Measurements from ENCODE around the gene ISM2. TPM values are rescaled to one million over a fixed set of nuclear protein-coding genes. Genes with fewer than 3 reads are reported as not detected.

Gene ISM2
- total and polyA plus RNA-seq, 2 of the 8 experiments (the other 6 are each of a cell fraction or from before 2014, with no cell fraction given), result 0.52 to 0.79 TPM

GRCh38 chr14:77424862-77425261 is 73.8 kb downstream of the ISM2 start:
- TF ChIP-seq TCF12 (IDR thresholded peaks at IDR 0.05; ENCODE audit: low read depth, low read length) (0 out of 2 replicates have a peak, but pooled peaks have one; percentile 29), MAX (IDR thresholded peaks at IDR 0.05) (no peak), POU5F1 (IDR thresholded peaks at IDR 0.05; ENCODE audit: low read depth, low read length) (0 out of 2 replicates have a peak, but pooled peaks have one; percentile 59)
- Histone ChIP-seq H4K20me1 (replicated peaks in 1 of 2; ENCODE audit: control insufficient read depth in 1 of 2, insufficient read depth in 2 of 2, low read length in 2 of 2) (no peaks in the 10 kb centered on the region), H4K91ac (replicated peaks; ENCODE audit: insufficient read length, low read length) (no peak overlapping the region), H2BK5ac (ENCODE audit: low read depth, low read length) (no peak overlapping the region), H3K4me2 (ENCODE audit: insufficient read depth in 1 of 2, low read depth in 2 of 2, low read length in 2 of 2) (peak overlapping the region; percentile 48 to 52), H2BK120ac (replicated peaks; ENCODE audit: low read depth, low read length) (no peak overlapping the region), H4K8ac (ENCODE audit: extremely low read depth, insufficient read depth, low read length) (no peak overlapping the region), H2AFZ (ENCODE audit: low read length) (no peak overlapping the region), H3K4ac (replicated peaks; ENCODE audit: insufficient read length, low read depth, low read length) (no peak overlapping the region), H2BK20ac (ENCODE audit: low read length) (no peak overlapping the region), H3K36me3 (ENCODE audit: control insufficient read depth in 2 of 4, insufficient read depth in 4 of 4, low read length in 3 of 4) (peaks cover 10 to 33% (median 25%) of the 10 kb centered on the region in 4 experiments), H3K56ac (replicated peaks; ENCODE audit: insufficient read length, low read depth, low read length) (no peak overlapping the region), H3K27ac (ENCODE audit: low read depth, low read length) (0 out of 2 replicates have a peak overlapping the region, but pooled peaks have one; percentile 9), H3K23me2 (ENCODE audit: low read depth, low read length) (no peaks in the 10 kb centered on the region), H3K4me1 (replicated peaks in 1 of 4; ENCODE audit: control insufficient read depth in 3 of 4, insufficient read depth in 4 of 4, low read length in 3 of 4) (peaks cover 2 to 8% (median 4%) of the 10 kb centered on the region in 4 experiments; a peak in 4 of 7 replicates), H4K5ac (ENCODE audit: insufficient read length, low read depth, low read length) (no peak overlapping the region), H3K27me3 (replicated peaks in 1 of 4; ENCODE audit: control insufficient read depth in 3 of 4, extremely low read depth in 1 of 4, insufficient read depth in 3 of 4, low read length in 3 of 4) (no peaks in the 10 kb centered on the region), H3K79me2 (ENCODE audit: control insufficient read depth in 1 of 2, insufficient read depth in 2 of 2, low read length in 2 of 2) (no peaks in the 10 kb centered on the region), H2BK15ac (ENCODE audit: low read length) (no peak overlapping the region), H3K18ac (ENCODE audit: extremely low read depth, low read length) (no peak overlapping the region), H3K9ac (replicated peaks in 1 of 4; ENCODE audit: extremely low read depth in 1 of 4, low read depth in 3 of 4, low read length in 3 of 4) (no peak overlapping the region), H3K23ac (ENCODE audit: insufficient read length) (no peak overlapping the region), H3K9me3 (ENCODE audit: insufficient read depth in 2 of 2, low read depth in 1 of 2, low read length in 1 of 2) (0 out of 4 replicates have a peak, but pooled peaks cover 0 to 2% of the 10 kb centered on the region in 2 experiments), H3K79me1 (ENCODE audit: low read depth, low read length) (no peaks in the 10 kb centered on the region), H2AK5ac (ENCODE audit: low read depth, low read length) (no peak overlapping the region), H2BK12ac (ENCODE audit: low read depth, low read length) (no peak overlapping the region), H3K14ac (ENCODE audit: insufficient read length) (no peak overlapping the region), H3K4me3 (ENCODE audit: extremely low read depth in 1 of 4, insufficient read depth in 2 of 4, low read depth in 3 of 4, low read length in 4 of 4) (peak overlapping the region in 1 of 4 experiments; percentile 23; a peak in 1 of 8 replicates)
- FAIRE-seq, result peak; percentile 57
- ChIA-PET POLR2A (ENCODE audit: partially characterized antibody) (no interaction called here), CTCF (ENCODE audit: partially characterized antibody) (interaction anchor here (0.9 to 1.3 kb wide), 3 partner anchors 21 to 90 kb away, joined by 3 read pairs; no protein-coding TSS in a partner anchor)
- DNase-seq (ENCODE audit: low read depth in 1 of 2, low spot score in 2 of 2), result no peak
- 71% methylated on average over 3 of the region's 3 CpGs; no CpG with 5 or more reads in 1 of the 2 experiments for WGBS, 2 experiments (ENCODE audit: extremely low coverage in 1 of 2, insufficient coverage in 1 of 2, insufficient read length in 1 of 2, insufficient replicate concordance in 2 of 2, low coverage in 1 of 2, low lambda C conversion rate in 2 of 2, missing lambda C conversion rate in 1 of 2)

Measured in H1 (cell line).